GM21723 (cell line): Measurements from ENCODE around the gene GYPA.
"Not testable (repeated sequence)": the region's sequence is repeated elsewhere in the genome, so short reads cannot be mapped to it uniquely, and the experiment has no call there.

Experiments
- ATAC-seq: cut with Tn5 transposase; IDR thresholded peaks from one replicate; pipeline ENCODE4 v1.9.1; 2021; ENCODE audit warnings: mild to moderate bottlenecking, moderate library complexity; ENCODE audit not compliant: unreplicated experiment

The GYPA gene

GRCh38 chr4:144129336-144129875, 11.1 kb downstream of the GYPA start:
- ATAC-seq: not testable (repeated sequence)

- ATAC-seq: not testable (repeated sequence)
These were observed 11.7 kb downstream of the GYPA start for GRCh38 chr4:144128709-144129320.

- not testable (repeated sequence) for ATAC-seq
These were observed 15.4 kb downstream of the GYPA start for GRCh38 chr4:144125109-144125508.

- ATAC-seq: not testable (repeated sequence)
These were observed 16.4 kb downstream of the GYPA start for GRCh38 chr4:144123982-144124635.

DNA sequence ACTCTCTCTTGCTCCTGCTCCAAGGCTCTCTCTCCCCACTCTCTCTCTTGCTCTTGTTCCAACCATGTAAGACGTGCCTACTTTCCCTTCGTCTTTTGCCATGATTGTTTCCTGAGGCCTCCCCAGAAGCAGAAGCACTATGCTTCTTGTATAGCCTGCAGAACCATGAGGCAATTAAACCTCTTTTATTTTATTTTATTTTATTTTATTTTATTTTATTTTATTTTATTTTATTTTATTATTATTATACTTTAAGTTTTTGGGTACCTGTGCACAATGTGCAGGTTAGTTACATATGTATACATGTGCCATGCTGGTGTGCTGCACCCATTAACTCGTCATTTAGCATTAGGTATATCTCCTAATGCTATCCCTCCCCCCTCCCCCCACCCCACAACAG, 17.2 kb downstream of the GYPA start:
- ATAC-seq: not testable (repeated sequence)

GRCh38 chr4:144119752-144120151, 20.8 kb downstream of the GYPA start:
- not testable (repeated sequence) for ATAC-seq

- ATAC-seq: peak; percentile 60
These were observed 25.0 kb downstream of the GYPA start for GRCh38 chr4:144115519-144115918.

GRCh38 chr4:144113546-144113945, 27.0 kb downstream of the GYPA start:
- no peak for ATAC-seq

- no peak for ATAC-seq
These were observed 35.9 kb downstream of the GYPA start for GRCh38 chr4:144104509-144105130.

DNA sequence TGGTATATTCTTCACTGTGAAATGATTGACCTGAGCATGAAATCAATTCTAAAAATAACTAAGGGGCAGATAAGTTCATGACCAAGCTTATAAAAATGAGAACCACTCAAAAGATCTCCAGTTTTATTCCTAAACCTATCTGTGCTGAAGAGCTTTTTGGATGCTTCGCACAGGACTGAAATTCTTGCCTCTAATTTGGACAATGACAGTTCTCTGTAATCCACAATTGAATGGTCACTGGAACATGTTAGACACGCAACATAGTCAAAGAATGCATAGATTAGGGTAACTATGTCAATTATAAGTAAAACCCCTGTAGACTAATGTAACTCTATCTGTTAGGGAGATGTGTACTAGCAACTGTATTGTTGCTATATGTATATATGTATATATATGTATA, 42.7 kb downstream of the GYPA start:
- not testable (repeated sequence) for ATAC-seq

GRCh38 chr4:144093995-144094394, 46.5 kb downstream of the GYPA start:
- not testable (repeated sequence) for ATAC-seq

DNA sequence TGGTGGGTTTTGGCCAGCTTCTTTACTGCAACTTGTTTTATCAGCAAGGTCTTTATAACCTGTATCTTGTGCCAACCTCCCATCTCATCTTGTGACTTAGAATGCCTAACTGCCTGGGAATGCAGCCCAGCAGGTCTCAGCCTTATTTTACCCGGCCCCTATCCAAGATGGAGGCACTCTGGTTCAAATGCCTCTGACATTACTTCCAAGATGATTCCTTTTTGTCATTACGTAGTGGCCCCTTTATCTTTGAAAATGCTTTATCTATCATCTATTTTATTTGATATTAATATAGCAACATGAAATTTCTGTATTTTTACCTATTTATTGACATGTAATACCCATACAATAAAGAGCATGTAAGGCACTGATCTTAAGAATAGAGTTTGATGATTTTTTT, 49.3 kb downstream of the GYPA start:
- not testable (repeated sequence) for ATAC-seq

GRCh38 chr4:144090744-144091143, 49.8 kb downstream of the GYPA start:
- ATAC-seq: no peak

- not testable (repeated sequence) for ATAC-seq
These were observed 58.5 kb downstream of the GYPA start for GRCh38 chr4:144082053-144082452.

- not testable (repeated sequence) for ATAC-seq
These were observed 60.4 kb downstream of the GYPA start for GRCh38 chr4:144080135-144080534.

- not testable (repeated sequence) for ATAC-seq
These were observed 61.8 kb downstream of the GYPA start for GRCh38 chr4:144078746-144079145.

GRCh38 chr4:144061556-144061955, 79.0 kb downstream of the GYPA start:
- not testable (repeated sequence) for ATAC-seq

- ATAC-seq: not testable (repeated sequence)
These were observed 80.2 kb downstream of the GYPA start for GRCh38 chr4:144060234-144060859.
